ENCODE results near the gene NGLY1.

Gene NGLY1

GRCh38 chr3:25683410-25683809 is 99.8 kb downstream of the NGLY1 start:
- TF ChIP-seq CTCF (IDR thresholded peaks at IDR 0.05; ENCODE audit: control extremely low read depth, extremely low read depth, low read depth, missing control alignments), result no peak
- CTCF ChIA-PET, result interaction anchor here (1.1 to 4.0 kb wide), 4 partner anchors 13 to 35 kb away, joined by 3 to 11 read pairs (median 6); no protein-coding TSS in a partner anchor
- DNase-seq (ENCODE audit: extremely low spot score), result no peak
- POLR2A ChIA-PET, result no interaction called here

GRCh38 chr3:25679642-25680302 is 103.5 kb downstream of the NGLY1 start:
- no peak for TF ChIP-seq CTCF (IDR thresholded peaks at IDR 0.05; ENCODE audit: control extremely low read depth, extremely low read depth, low read depth, missing control alignments)
- ChIA-PET CTCF (interaction anchor here (1.1 kb wide), 1 partner anchor 9 kb away, joined by 3 read pairs; no protein-coding TSS in a partner anchor), POLR2A (no interaction called here)
- DNase-seq (ENCODE audit: extremely low spot score), result no peak

- ChIA-PET POLR2A (no interaction called here), CTCF (interaction anchor here (1.1 to 1.3 kb wide), 2 partner anchors 10 kb away, joined by 3 read pairs; no protein-coding TSS in a partner anchor)
Measured at GRCh38 chr3:25679166-25679565, 104.1 kb downstream of the NGLY1 start.

GRCh38 chr3:25678581-25678980 is 104.7 kb downstream of the NGLY1 start:
- CTCF ChIA-PET, result interaction anchor here (1.1 to 3.8 kb wide), 3 partner anchors 10 to 12 kb away, joined by 3 to 14 read pairs (median 3); no protein-coding TSS in a partner anchor
- no peak for TF ChIP-seq CTCF (IDR thresholded peaks at IDR 0.05; ENCODE audit: control extremely low read depth, extremely low read depth, low read depth, missing control alignments)
- POLR2A ChIA-PET, result no interaction called here
- no peak for DNase-seq (ENCODE audit: extremely low spot score)

More at GRCh38 chr3:25679166-25679565, 104.1 kb downstream of the NGLY1 start:
- no peak for DNase-seq (ENCODE audit: extremely low spot score)
- TF ChIP-seq CTCF (IDR thresholded peaks at IDR 0.05; ENCODE audit: control extremely low read depth, extremely low read depth, low read depth, missing control alignments), result no peak

- POLR2A ChIA-PET, result no interaction called here
- CTCF ChIA-PET, result interaction anchor here (1.0 to 3.8 kb wide), 3 partner anchors 11 to 44 kb away, joined by 3 to 14 read pairs (median 3); no protein-coding TSS in a partner anchor
- TF ChIP-seq CTCF (IDR thresholded peaks at IDR 0.05; ENCODE audit: control extremely low read depth, extremely low read depth, low read depth, missing control alignments), result no peak
- no peak for DNase-seq (ENCODE audit: extremely low spot score)
Measured at GRCh38 chr3:25677121-25677520, 106.1 kb downstream of the NGLY1 start.

- POLR2A ChIA-PET, result no interaction called here
- DNase-seq (ENCODE audit: extremely low spot score), result no peak
- CTCF ChIA-PET, result interaction anchor here (1.3 kb wide), 1 partner anchor 26 kb away, joined by 3 read pairs; no protein-coding TSS in a partner anchor
- TF ChIP-seq CTCF (IDR thresholded peaks at IDR 0.05; ENCODE audit: control extremely low read depth, extremely low read depth, low read depth, missing control alignments), result no peak
Measured at GRCh38 chr3:25674670-25675069, 108.6 kb downstream of the NGLY1 start.
